Measurements from ENCODE around the gene MSH5.

- TF ChIP-seq CTCF (IDR thresholded peaks at IDR 0.05) (no peak), POLR2A (IDR thresholded peaks at IDR 0.05) (no peak), EP300 (IDR thresholded peaks at IDR 0.05) (no peak)
Measured at GRCh38 chr6:31723245-31723979, 16.4 kb upstream of the MSH5 start, which contains the start of gene MPIG6B.

Data from ovary (tissue), 3 donors.